ENCODE results near the gene CEACAM1. TPM values are rescaled to one million over a fixed set of nuclear protein-coding genes. Genes with fewer than 3 reads are reported as not detected.

Gene CEACAM1
- total and polyA plus RNA-seq, 9 of the 15 experiments (the other 6 are each of a cell fraction or from before 2014, with no cell fraction given), result 0.04 to 0.16 (median 0.10) TPM; not detected in 1

DNA sequence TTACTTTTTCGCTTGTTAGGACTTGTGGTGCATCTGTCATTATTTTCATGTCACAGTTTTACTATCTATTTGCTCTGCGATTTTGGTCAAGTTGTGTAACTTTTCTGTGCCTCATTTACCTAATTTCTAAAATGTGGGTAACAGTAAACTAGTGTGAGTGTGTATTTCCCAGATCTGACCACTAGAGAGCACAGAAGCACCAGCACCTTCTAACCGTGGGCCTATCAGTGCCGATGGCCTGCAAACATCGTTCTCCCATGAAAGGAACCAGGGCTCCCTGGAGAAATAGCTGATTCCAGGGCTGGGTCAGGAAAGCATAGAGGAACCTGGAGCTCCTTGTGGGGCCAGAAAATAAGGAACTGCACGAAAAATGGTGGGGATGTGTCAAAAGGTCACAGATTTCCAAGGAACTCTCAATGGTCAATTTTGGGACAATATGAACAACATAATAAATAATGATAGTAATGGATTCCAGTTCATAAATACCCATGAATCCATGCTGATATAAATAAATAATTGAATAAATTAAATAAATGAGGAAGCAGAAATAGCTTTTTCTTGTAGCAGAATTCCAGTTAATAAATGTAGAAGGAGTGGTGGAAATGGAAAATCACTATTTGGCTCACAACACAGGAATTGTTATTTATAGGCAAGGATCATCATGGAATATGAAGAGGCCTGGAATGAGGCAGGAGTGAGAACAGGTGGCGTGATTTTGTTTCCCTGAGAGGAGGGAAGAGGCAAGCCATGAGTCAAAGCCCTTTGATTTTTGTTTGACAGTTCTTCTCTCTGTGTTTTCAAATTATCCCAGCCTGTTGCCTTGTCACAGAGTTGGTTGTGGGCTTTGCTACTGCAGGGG is 35.3 kb upstream of the CEACAM1 start:
- H3K4me2 ChIP-seq (ENCODE audit: insufficient read depth, low read length), result no peak overlapping the region
- DNase-seq (ENCODE audit: extremely low read depth in 1 of 4, low spot score in 3 of 4), result peak; percentile 45 to 66 (median 63)
- no peaks in the 10 kb centered on the region for H3K4me1 ChIP-seq (replicated peaks in 1 of 2; ENCODE audit: control insufficient read depth in 2 of 2, insufficient read depth in 2 of 2, low read length in 2 of 2)
- POLR2A ChIA-PET, result no interaction called here
- no peak overlapping the region for H3K27ac ChIP-seq (ENCODE audit: extremely low read depth, low read depth, low read length)
- BruUV-seq (replicated peaks), result no TSS peak
- no peaks in the 10 kb centered on the region for H3K27me3 ChIP-seq (ENCODE audit: control insufficient read depth in 2 of 2, insufficient read depth in 2 of 2, low read length in 2 of 2)
- WGBS (ENCODE audit: insufficient coverage, low coverage, missing lambda C conversion rate), result under 1% methylated on average over 7 of the region's 7 CpGs
- no peaks in the 10 kb centered on the region for H3K79me2 ChIP-seq (ENCODE audit: control insufficient read depth, insufficient read depth, low read length)
- peak; percentile 96 for FAIRE-seq
- no peaks in the 10 kb centered on the region; the same call in 1 of the 2 replicates for H4K20me1 ChIP-seq (replicated peaks; ENCODE audit: control insufficient read depth, insufficient read depth, low read length)
- no peaks in the 10 kb centered on the region for H3K36me3 ChIP-seq (ENCODE audit: control insufficient read depth, insufficient read depth, low read length)
- intact Hi-C loops (cut with micrococcal nuclease), result loop anchor here (1.0 kb wide), 1 partner anchor 33 kb away; no protein-coding TSS in a partner anchor
- H2AFZ ChIP-seq (ENCODE audit: low read depth, low read length), result no peak overlapping the region
- H3K9me3 ChIP-seq (replicated peaks; ENCODE audit: control insufficient read depth, insufficient read depth, low read depth, low read length), result no peaks in the 10 kb centered on the region
- ATAC-seq, result peak; percentile 93
- H3K4me3 ChIP-seq, result no peak overlapping the region
- no peaks in the 10 kb centered on the region for H3K9me1 ChIP-seq (ENCODE audit: control insufficient read depth, insufficient read depth, low read length)
- CTCF ChIA-PET (ENCODE audit: low intra/inter-chr PET ratio), result interaction anchor here (0.6 to 1.2 kb wide), 2 partner anchors 33 to 117 kb away, joined by 3 to 4 read pairs; no protein-coding TSS in a partner anchor
- in situ Hi-C loops (cut with MboI), result no loop called here
- H3K9ac ChIP-seq (ENCODE audit: insufficient read depth in 1 of 2, low read depth in 2 of 2, low read length in 2 of 2), result no peak overlapping the region
- TF ChIP-seq CHCHD3 (CRISPR knock-in tag; IDR thresholded peaks at IDR 0.05) (no peak), ZNF696 (CRISPR knock-in tag; conservative IDR thresholded peaks at IDR 0.05) (no peak), DIDO1 (tag; IDR thresholded peaks at IDR 0.05; ENCODE audit: low read depth) (no peak), HNRNPL (IDR thresholded peaks at IDR 0.05; ENCODE audit: low read depth, low read length) (no peak), ZNF224 (CRISPR knock-in tag; IDR thresholded peaks at IDR 0.05) (no peak), SMC3 (conservative IDR thresholded peaks at IDR 0.05; ENCODE audit: insufficient read depth, low read depth, low read length) (0 out of 2 replicates have a peak, but pooled peaks have one; percentile 5), YY1 (IDR thresholded peaks at IDR 0.05; ENCODE audit: borderline replicate concordance in 1 of 3, control insufficient read depth in 1 of 3, extremely low read depth in 1 of 3, insufficient read depth in 3 of 3, insufficient read length in 1 of 3, insufficient replicate concordance in 2 of 3, low read depth in 1 of 3, low read length in 2 of 3) (no peak), SMAD3 (CRISPR knock-in tag; conservative IDR thresholded peaks at IDR 0.05) (no peak), KDM4B (IDR thresholded peaks at IDR 0.05; ENCODE audit: borderline replicate concordance in 2 of 2, low read depth in 1 of 2) (no peak), ZNF174 (CRISPR knock-in tag; IDR thresholded peaks at IDR 0.05) (no peak), MAFF (IDR thresholded peaks at IDR 0.05; ENCODE audit: low read length) (no peak), NFXL1 (CRISPR knock-in tag; IDR thresholded peaks at IDR 0.05) (no peak), SMARCA5 (IDR thresholded peaks at IDR 0.05) (no peak), TBL1XR1 (IDR thresholded peaks at IDR 0.05; ENCODE audit: low read length in 2 of 2) (no peak), RAD21 (CRISPR knock-in tag; conservative IDR thresholded peaks at IDR 0.05 in 1 of 2, IDR thresholded peaks at IDR 0.05 in 1 of 2) (peak; percentile 17 to 57; a peak in 2 of 4 replicates), BRD4 (IDR thresholded peaks at IDR 0.05) (no peak)
- TF ChIP-seq, protein P1, sequence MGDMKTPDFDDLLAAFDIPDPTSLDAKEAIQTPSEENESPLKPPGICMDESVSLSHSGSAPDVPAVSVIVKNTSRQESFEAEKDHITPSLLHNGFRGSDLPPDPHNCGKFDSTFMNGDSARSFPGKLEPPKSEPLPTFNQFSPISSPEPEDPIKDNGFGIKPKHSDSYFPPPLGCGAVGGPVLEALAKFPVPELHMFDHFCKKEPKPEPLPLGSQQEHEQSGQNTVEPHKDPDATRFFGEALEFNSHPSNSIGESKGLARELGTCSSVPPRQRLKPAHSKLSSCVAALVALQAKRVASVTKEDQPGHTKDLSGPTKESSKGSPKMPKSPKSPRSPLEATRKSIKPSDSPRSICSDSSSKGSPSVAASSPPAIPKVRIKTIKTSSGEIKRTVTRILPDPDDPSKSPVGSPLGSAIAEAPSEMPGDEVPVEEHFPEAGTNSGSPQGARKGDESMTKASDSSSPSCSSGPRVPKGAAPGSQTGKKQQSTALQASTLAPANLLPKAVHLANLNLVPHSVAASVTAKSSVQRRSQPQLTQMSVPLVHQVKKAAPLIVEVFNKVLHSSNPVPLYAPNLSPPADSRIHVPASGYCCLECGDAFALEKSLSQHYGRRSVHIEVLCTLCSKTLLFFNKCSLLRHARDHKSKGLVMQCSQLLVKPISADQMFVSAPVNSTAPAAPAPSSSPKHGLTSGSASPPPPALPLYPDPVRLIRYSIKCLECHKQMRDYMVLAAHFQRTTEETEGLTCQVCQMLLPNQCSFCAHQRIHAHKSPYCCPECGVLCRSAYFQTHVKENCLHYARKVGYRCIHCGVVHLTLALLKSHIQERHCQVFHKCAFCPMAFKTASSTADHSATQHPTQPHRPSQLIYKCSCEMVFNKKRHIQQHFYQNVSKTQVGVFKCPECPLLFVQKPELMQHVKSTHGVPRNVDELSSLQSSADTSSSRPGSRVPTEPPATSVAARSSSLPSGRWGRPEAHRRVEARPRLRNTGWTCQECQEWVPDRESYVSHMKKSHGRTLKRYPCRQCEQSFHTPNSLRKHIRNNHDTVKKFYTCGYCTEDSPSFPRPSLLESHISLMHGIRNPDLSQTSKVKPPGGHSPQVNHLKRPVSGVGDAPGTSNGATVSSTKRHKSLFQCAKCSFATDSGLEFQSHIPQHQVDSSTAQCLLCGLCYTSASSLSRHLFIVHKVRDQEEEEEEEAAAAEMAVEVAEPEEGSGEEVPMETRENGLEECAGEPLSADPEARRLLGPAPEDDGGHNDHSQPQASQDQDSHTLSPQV (IDR thresholded peaks at IDR 0.05), result no peak

Measured in K562 (cell line).